Measurements from ENCODE around the gene CCN2.
"Not testable (repeated sequence)": the region's sequence is repeated elsewhere in the genome, so short reads cannot be mapped to it uniquely, and the experiment has no call there.

Gene CCN2

DNA sequence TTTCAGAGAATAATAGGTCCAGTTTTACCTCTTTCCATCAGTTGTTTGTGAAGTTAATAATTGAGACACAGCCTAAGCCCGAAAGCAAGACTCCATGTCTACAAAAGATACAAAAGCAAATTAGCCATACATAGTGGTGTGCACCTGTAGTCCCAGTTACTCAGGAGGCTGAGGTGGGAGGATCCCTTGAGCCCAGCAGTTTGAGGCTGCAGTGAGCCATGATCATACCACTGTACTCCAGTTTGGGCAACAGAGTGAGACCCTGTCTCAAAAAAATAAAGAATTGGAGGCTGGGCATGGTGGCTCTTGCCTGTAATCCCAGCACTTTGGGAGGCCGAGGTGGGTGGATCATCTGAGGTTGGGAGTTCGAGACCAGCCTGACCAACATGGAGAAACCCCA, 42.4 kb downstream of the CCN2 start:
- peaks cover 11 to 48% (median 26%) of the 10 kb centered on the region in 5 experiments for H3K27me3 ChIP-seq (replicated peaks in 2 of 5; ENCODE audit: control insufficient read depth in 4 of 5, insufficient read depth in 5 of 5, low read length in 4 of 5)
- H3K4me1 ChIP-seq (ENCODE audit: control extremely low read depth in 1 of 4, control insufficient read depth in 4 of 4, insufficient read depth in 4 of 4, low read length in 3 of 4); H3K36me3 ChIP-seq (ENCODE audit: control insufficient read depth in 4 of 4, insufficient read depth in 4 of 4, low read length in 3 of 4); DNase-seq; H3K27ac ChIP-seq (ENCODE audit: insufficient read depth in 1 of 2, low read depth in 1 of 2, low read length in 2 of 2, poor library complexity in 1 of 2, severe bottlenecking in 2 of 2); H3K4me3 ChIP-seq (ENCODE audit: control insufficient read depth in 1 of 7, extremely low read depth in 1 of 7, insufficient read depth in 4 of 7, low read depth in 2 of 7, low read length in 6 of 7); H3K9me3 ChIP-seq (ENCODE audit: control extremely low read depth in 1 of 5, control insufficient read depth in 4 of 5, insufficient read depth in 2 of 5, low read depth in 1 of 5, low read length in 4 of 5); POLR2A ChIA-PET: not testable (repeated sequence)
- 100% methylated on average over 1 of the region's 3 CpGs for WGBS (ENCODE audit: insufficient coverage)
- CTCF ChIA-PET, result interaction anchor here (1.6 to 2.2 kb wide), 2 partner anchors 14 to 213 kb away, joined by 4 to 7 read pairs; no protein-coding TSS in a partner anchor

DNA sequence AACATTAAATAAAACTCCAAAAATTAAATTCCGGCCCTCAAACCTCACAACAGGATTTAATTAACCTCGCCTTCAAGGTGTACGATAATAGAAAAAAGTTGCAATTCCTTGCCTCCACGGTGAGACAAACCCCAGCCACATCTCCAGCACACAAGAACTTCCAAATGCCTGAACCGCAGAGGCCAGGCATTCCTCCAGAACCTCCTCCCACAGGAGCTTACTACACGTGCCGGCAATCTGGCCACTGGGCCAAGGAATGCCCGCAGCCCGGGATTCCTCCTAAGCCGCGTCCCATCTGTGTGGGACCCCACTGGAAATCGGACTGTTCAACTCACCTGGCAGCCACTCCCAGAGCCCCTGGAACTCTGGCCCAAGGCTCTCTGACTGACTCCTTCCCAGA, 47.4 kb downstream of the CCN2 start:
- H3K36me3 ChIP-seq (ENCODE audit: control insufficient read depth in 4 of 4, insufficient read depth in 4 of 4, low read length in 3 of 4); POLR2A ChIA-PET; DNase-seq: not testable (repeated sequence)

DNA sequence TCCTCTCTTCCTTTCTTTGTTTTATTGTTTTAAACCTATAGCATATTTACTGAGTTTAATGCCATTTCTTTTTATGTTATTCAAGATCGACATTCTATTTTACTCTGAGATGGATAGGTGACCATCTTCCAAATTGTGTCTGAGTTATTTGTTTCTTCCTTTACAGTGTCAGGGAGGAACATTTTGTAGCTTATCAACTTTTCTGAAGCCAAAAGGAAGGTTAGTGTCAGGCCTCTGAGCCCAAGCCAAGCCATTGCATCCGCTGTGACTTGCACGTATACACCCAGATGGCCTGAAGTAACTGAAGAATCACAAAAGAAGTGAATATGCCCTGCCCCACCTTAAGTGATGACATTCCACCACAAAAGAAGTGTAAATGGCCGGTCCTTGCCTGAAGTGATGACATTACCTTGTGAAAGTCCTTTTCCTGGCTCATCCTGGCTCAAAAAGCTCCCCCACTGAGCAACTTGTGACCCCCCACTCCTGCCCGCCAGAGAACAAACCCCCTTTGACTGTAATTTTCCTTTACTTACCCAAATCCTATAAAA, 49.8 kb downstream of the CCN2 start:
- H3K4me3 ChIP-seq (ENCODE audit: control insufficient read depth in 1 of 7, extremely low read depth in 1 of 7, insufficient read depth in 4 of 7, low read depth in 2 of 7, low read length in 6 of 7); POLR2A ChIA-PET; H3K4me1 ChIP-seq (ENCODE audit: control extremely low read depth in 1 of 4, control insufficient read depth in 4 of 4, insufficient read depth in 4 of 4, low read length in 3 of 4); H3K27ac ChIP-seq (ENCODE audit: insufficient read depth in 1 of 2, low read depth in 1 of 2, low read length in 2 of 2, poor library complexity in 1 of 2, severe bottlenecking in 2 of 2); H3K36me3 ChIP-seq (ENCODE audit: control insufficient read depth in 4 of 4, insufficient read depth in 4 of 4, low read length in 3 of 4); DNase-seq; CTCF ChIA-PET: not testable (repeated sequence)
- H3K27me3 ChIP-seq (replicated peaks in 2 of 5; ENCODE audit: control insufficient read depth in 4 of 5, insufficient read depth in 5 of 5, low read length in 4 of 5), result peaks cover 0 to 32% (median 8%) of the 10 kb centered on the region in 5 experiments
- H3K9me3 ChIP-seq (ENCODE audit: control extremely low read depth in 1 of 5, control insufficient read depth in 4 of 5, insufficient read depth in 2 of 5, low read depth in 1 of 5, low read length in 4 of 5), result peaks cover 0 to 27% (median 15%) of the 10 kb centered on the region in 5 experiments
- WGBS (ENCODE audit: insufficient coverage), result 95% methylated on average over 3 of the region's 5 CpGs

More for the DNA sequence above, 47.4 kb downstream of the CCN2 start:
- WGBS (ENCODE audit: insufficient coverage), result 100% methylated on average over 3 of the region's 12 CpGs
- H3K4me3 ChIP-seq (ENCODE audit: control insufficient read depth in 1 of 7, extremely low read depth in 1 of 7, insufficient read depth in 4 of 7, low read depth in 2 of 7, low read length in 6 of 7); CTCF ChIA-PET; H3K27ac ChIP-seq (ENCODE audit: insufficient read depth in 1 of 2, low read depth in 1 of 2, low read length in 2 of 2, poor library complexity in 1 of 2, severe bottlenecking in 2 of 2); H3K4me1 ChIP-seq (ENCODE audit: control extremely low read depth in 1 of 4, control insufficient read depth in 4 of 4, insufficient read depth in 4 of 4, low read length in 3 of 4); H3K9me3 ChIP-seq (ENCODE audit: control extremely low read depth in 1 of 5, control insufficient read depth in 4 of 5, insufficient read depth in 2 of 5, low read depth in 1 of 5, low read length in 4 of 5): not testable (repeated sequence)
- H3K27me3 ChIP-seq (replicated peaks in 2 of 5; ENCODE audit: control insufficient read depth in 4 of 5, insufficient read depth in 5 of 5, low read length in 4 of 5), result peaks cover 9 to 33% (median 21%) of the 10 kb centered on the region in 5 experiments

DNA sequence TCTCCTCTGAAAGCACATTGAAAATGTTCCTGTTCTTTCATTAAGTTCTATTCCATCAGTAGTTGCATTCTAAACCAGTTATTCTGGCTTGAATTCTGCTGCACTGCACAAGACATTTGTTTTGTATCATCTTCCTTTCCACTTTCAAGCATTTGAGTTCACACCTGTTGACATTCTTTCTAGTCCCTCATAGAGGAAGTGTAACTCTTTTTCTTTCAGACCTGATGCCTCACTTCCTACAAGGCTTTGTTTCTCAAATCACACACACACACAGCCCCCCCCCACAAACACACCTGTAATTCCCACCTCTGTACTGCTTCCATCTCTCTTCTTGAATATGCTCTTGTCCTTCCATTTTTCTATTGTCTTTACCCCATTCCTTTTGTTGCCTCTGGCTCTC, 50.9 kb downstream of the CCN2 start:
- Histone ChIP-seq H3K27ac (ENCODE audit: insufficient read depth in 1 of 2, low read depth in 1 of 2, low read length in 2 of 2, poor library complexity in 1 of 2, severe bottlenecking in 2 of 2) (no peak overlapping the region), H3K9me3 (ENCODE audit: control extremely low read depth in 1 of 5, control insufficient read depth in 4 of 5, insufficient read depth in 2 of 5, low read depth in 1 of 5, low read length in 4 of 5) (peaks cover 0 to 27% (median 16%) of the 10 kb centered on the region in 5 experiments), H3K4me1 (ENCODE audit: control extremely low read depth in 1 of 4, control insufficient read depth in 4 of 4, insufficient read depth in 4 of 4, low read length in 3 of 4) (no peaks in the 10 kb centered on the region), H3K27me3 (replicated peaks in 2 of 5; ENCODE audit: control insufficient read depth in 4 of 5, insufficient read depth in 5 of 5, low read length in 4 of 5) (peaks cover 0 to 32% (median 8%) of the 10 kb centered on the region in 5 experiments), H3K36me3 (ENCODE audit: control insufficient read depth in 4 of 4, insufficient read depth in 4 of 4, low read length in 3 of 4) (no peaks in the 10 kb centered on the region), H3K4me3 (ENCODE audit: control insufficient read depth in 1 of 7, extremely low read depth in 1 of 7, insufficient read depth in 4 of 7, low read depth in 2 of 7, low read length in 6 of 7) (peak overlapping the region in 1 of 7 experiments; percentile 2)
- POLR2A ChIA-PET, result no interaction called here
- DNase-seq, result no peak
- CTCF ChIA-PET, result interaction anchor here (1.7 kb wide), 1 partner anchor 15 kb away, joined by 8 read pairs; no protein-coding TSS in a partner anchor

DNA sequence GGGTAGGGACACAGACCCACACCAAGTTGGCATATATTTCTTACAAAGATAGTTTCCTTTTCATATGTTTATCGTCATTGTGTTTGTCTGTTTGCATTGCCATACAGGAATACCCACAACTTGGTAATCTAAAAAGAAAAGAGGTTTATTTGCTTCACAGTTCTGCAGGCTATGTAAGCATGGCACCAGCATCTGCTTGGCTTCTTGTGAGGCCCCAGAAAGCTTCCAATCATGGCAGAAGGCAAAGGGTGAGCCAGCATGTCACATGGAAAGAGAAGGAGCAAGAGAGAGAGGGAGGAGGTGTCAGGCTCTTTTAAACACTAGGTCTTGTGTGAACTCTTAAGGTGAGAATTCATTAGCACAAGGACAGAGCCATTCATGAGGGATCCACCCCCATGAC, 52.5 kb downstream of the CCN2 start:
- no peak overlapping the region for H3K27ac ChIP-seq (ENCODE audit: insufficient read depth in 1 of 2, low read depth in 1 of 2, low read length in 2 of 2, poor library complexity in 1 of 2, severe bottlenecking in 2 of 2)
- POLR2A ChIA-PET, result no interaction called here
- CTCF ChIA-PET, result interaction anchor here (1.0 kb wide), 1 partner anchor 9 kb away, joined by 3 read pairs; no protein-coding TSS in a partner anchor
- no CpG with 5 or more reads among the region's 1 CpG for WGBS (ENCODE audit: insufficient coverage)
- no peaks in the 10 kb centered on the region for H3K4me1 ChIP-seq (ENCODE audit: control extremely low read depth in 1 of 4, control insufficient read depth in 4 of 4, insufficient read depth in 4 of 4, low read length in 3 of 4)
- DNase-seq, result no peak
- H3K9me3 ChIP-seq (ENCODE audit: control extremely low read depth in 1 of 5, control insufficient read depth in 4 of 5, insufficient read depth in 2 of 5, low read depth in 1 of 5, low read length in 4 of 5), result peaks cover 0 to 27% (median 16%) of the 10 kb centered on the region in 5 experiments
- no peak overlapping the region for H3K4me3 ChIP-seq (ENCODE audit: control insufficient read depth in 1 of 7, extremely low read depth in 1 of 7, insufficient read depth in 4 of 7, low read depth in 2 of 7, low read length in 6 of 7)
- H3K27me3 ChIP-seq (replicated peaks in 2 of 5; ENCODE audit: control insufficient read depth in 4 of 5, insufficient read depth in 5 of 5, low read length in 4 of 5), result peaks cover 0 to 36% (median 8%) of the 10 kb centered on the region in 5 experiments
- H3K36me3 ChIP-seq (ENCODE audit: control insufficient read depth in 4 of 4, insufficient read depth in 4 of 4, low read length in 3 of 4), result no peaks in the 10 kb centered on the region

Measured in common myeloid progenitor, CD34-positive (primary cell).